DOHH2 (cell line): ENCODE measurements around the gene PRRG1.

Experiments
- H3F3A ChIP-seq: fragments of 200-600 bp; sonication (generic), shearing (Covaris generic); 2 replicates; pipeline ENCODE4 v1.6.0; 2016; ENCODE audit warnings: antibody characterized with exemption, mild to moderate bottlenecking; ENCODE audit not compliant: control insufficient read depth, insufficient read depth
- H3K27ac ChIP-seq: fragments of 200-600 bp; sonication (generic); 2 replicates; pipeline ENCODE4 v1.5.1; 2014; ENCODE audit warnings: low read depth, mild to moderate bottlenecking, low read length, moderate library complexity
- H3K27me3 ChIP-seq: fragments of 200-600 bp; sonication (generic); 2 replicates; pipeline ENCODE4 v1.6.1; 2014; ENCODE audit warnings: mild to moderate bottlenecking, low read length, mixed read lengths; ENCODE audit not compliant: control insufficient read depth
- H3K36me3 ChIP-seq: fragments of 200-600 bp; sonication (generic); 2 replicates; pipeline ENCODE4 v1.6.1; 2014; ENCODE audit warnings: mild to moderate bottlenecking, low read length, moderate library complexity, mixed read lengths; ENCODE audit not compliant: control insufficient read depth
- H3K4me1 ChIP-seq: fragments of 200-600 bp; sonication (generic); 2 replicates; pipeline ENCODE4 v1.6.1; 2014; ENCODE audit warnings: mild to moderate bottlenecking, low read length, mixed read lengths; ENCODE audit not compliant: control insufficient read depth
- H3K4me2 ChIP-seq: fragments of 200-600 bp; sonication (generic); 2 replicates; pipeline ENCODE4 v1.6.0; 2014; ENCODE audit warnings: mild to moderate bottlenecking, low read length, moderate library complexity
- H3K4me3 ChIP-seq: fragments of 200-600 bp; sonication (generic); 2 replicates; pipeline ENCODE4 v1.5.1; 2014; ENCODE audit warnings: mild to moderate bottlenecking, low read length, mixed read lengths
- H3K79me2 ChIP-seq: fragments of 200-600 bp; sonication (generic); 2 replicates; pipeline ENCODE4 v1.6.1; 2014; ENCODE audit warnings: mild to moderate bottlenecking, low read length, mixed read lengths; ENCODE audit not compliant: control insufficient read depth
- H3K9me2 ChIP-seq: fragments of 200-600 bp; sonication (generic); replicated peaks from 2 replicates; pipeline ENCODE4 v1.6.1; 2014; ENCODE audit warnings: mild to moderate bottlenecking, low read length, mixed read lengths; ENCODE audit not compliant: control insufficient read depth
- H3K9me3 ChIP-seq: fragments of 200-600 bp; sonication (generic); 2 replicates; pipeline ENCODE4 v1.6.1; 2014; ENCODE audit warnings: antibody characterized with exemption, low read length, mixed read lengths; ENCODE audit not compliant: control insufficient read depth, insufficient read depth
- H4K20me1 ChIP-seq: fragments of 200-600 bp; sonication (generic); 2 replicates; pipeline ENCODE4 v1.6.0; 2014; ENCODE audit warnings: low read depth, mild to moderate bottlenecking, antibody characterized with exemption, low read length, moderate library complexity; ENCODE audit not compliant: control insufficient read depth, insufficient read depth
- CTCF ChIP-seq: fragments of 200-600 bp; sonication (generic); IDR thresholded peaks from one replicate; pipeline ENCODE4 v1.5.1; 2014; ENCODE audit warnings: antibody characterized with exemption, mild to moderate bottlenecking, low read depth, low read length; ENCODE audit not compliant: poor library complexity, severe bottlenecking
- EZH2phosphoT487 ChIP-seq: fragments of 200-600 bp; sonication (generic); IDR thresholded peaks from 2 replicates; pipeline ENCODE4 v1.6.1; 2017; ENCODE audit warnings: borderline replicate concordance, mild to moderate bottlenecking, antibody characterized with exemption, low read length, moderate library complexity, mixed read lengths

Gene PRRG1

GRCh38 chrX:37437160-37437559 is 88.0 kb downstream of the PRRG1 start:
- no peak overlapping the region for H3K27ac ChIP-seq
- no peaks in the 10 kb centered on the region for H3K79me2 ChIP-seq
- no peaks in the 10 kb centered on the region for H3K9me3 ChIP-seq
- H3K4me1 ChIP-seq, result no peaks in the 10 kb centered on the region
- H3F3A ChIP-seq, result no peaks in the 10 kb centered on the region
- H3K9me2 ChIP-seq, result no peaks in the 10 kb centered on the region
- no peaks in the 10 kb centered on the region for H4K20me1 ChIP-seq
- TF ChIP-seq CTCF (no peak), EZH2phosphoT487 (no peak)
- H3K36me3 ChIP-seq, result no peaks in the 10 kb centered on the region
- H3K4me2 ChIP-seq, result no peak overlapping the region
- no peak overlapping the region for H3K4me3 ChIP-seq
- H3K27me3 ChIP-seq, result no peaks in the 10 kb centered on the region

- Histone ChIP-seq H3K9me2 (no peaks in the 10 kb centered on the region), H3K9me3 (no peaks in the 10 kb centered on the region), H4K20me1 (no peaks in the 10 kb centered on the region), H3F3A (no peaks in the 10 kb centered on the region), H3K4me3 (no peak overlapping the region), H3K79me2 (no peaks in the 10 kb centered on the region), H3K4me1 (no peaks in the 10 kb centered on the region), H3K27me3 (no peaks in the 10 kb centered on the region), H3K36me3 (no peaks in the 10 kb centered on the region), H3K27ac (no peak overlapping the region), H3K4me2 (no peak overlapping the region)
- TF ChIP-seq EZH2phosphoT487 (no peak), CTCF (no peak)
Measured at GRCh38 chrX:37441377-37441776, 92.2 kb downstream of the PRRG1 start.

GRCh38 chrX:37445182-37445581 is 96.0 kb downstream of the PRRG1 start:
- Histone ChIP-seq H3K27me3 (no peaks in the 10 kb centered on the region), H3K9me3 (no peaks in the 10 kb centered on the region), H3K4me3 (no peak overlapping the region), H3K4me1 (no peaks in the 10 kb centered on the region), H3F3A (no peaks in the 10 kb centered on the region), H4K20me1 (no peaks in the 10 kb centered on the region), H3K4me2 (no peak overlapping the region), H3K27ac (no peak overlapping the region), H3K79me2 (no peaks in the 10 kb centered on the region), H3K36me3 (no peaks in the 10 kb centered on the region), H3K9me2 (no peaks in the 10 kb centered on the region)
- no peak for TF ChIP-seq CTCF

- Histone ChIP-seq H3K27me3 (no peaks in the 10 kb centered on the region), H3F3A (no peaks in the 10 kb centered on the region), H4K20me1 (no peaks in the 10 kb centered on the region), H3K27ac (no peak overlapping the region), H3K79me2 (no peaks in the 10 kb centered on the region), H3K4me1 (no peaks in the 10 kb centered on the region), H3K4me3 (no peak overlapping the region), H3K36me3 (no peaks in the 10 kb centered on the region), H3K4me2 (no peak overlapping the region), H3K9me2 (no peaks in the 10 kb centered on the region), H3K9me3 (no peaks in the 10 kb centered on the region)
- no peak for TF ChIP-seq EZH2phosphoT487
- no peak for TF ChIP-seq CTCF
Measured at GRCh38 chrX:37453821-37454220, 104.7 kb downstream of the PRRG1 start.
